Lung (tissue), 12 donors: ENCODE results near the gene FEM1C. TPM values are rescaled to one million over a fixed set of nuclear protein-coding genes. Genes with fewer than 3 reads are reported as not detected.

ENCODE experiments used
- ATAC-seq: fragments of 200-7000 bp; cut with Tn5 transposase; one replicate; pipeline ENCODE4 v1.9.1; 2020; ENCODE audit warnings: moderate number of reproducible peaks; ENCODE audit not compliant: insufficient read depth, low FRiP score
- DNase-seq, 3 donors: peaks; one replicate each; pipeline ENCODE4 v3.0.0-alpha.2; 2013 to 2017
- H3K27ac ChIP-seq, 2 donors: one replicate each; pipeline ENCODE4 v1.5.1; 2013; ENCODE audit warnings: mild to moderate bottlenecking in 2 of 2, moderate library complexity in 2 of 2, control low read depth in 1 of 2, inconsistent platforms in 1 of 2, low read depth in 1 of 2, low read length in 1 of 2
- H3K27me3 ChIP-seq, 3 donors: one replicate each; pipeline ENCODE4 v1.5.1; 2013; ENCODE audit warnings: low read length in 2 of 3; ENCODE audit not compliant: control insufficient read depth in 3 of 3, insufficient read depth in 3 of 3
- H3K36me3 ChIP-seq, 4 donors: one replicate each; pipeline ENCODE4 v1.5.1; 2013; ENCODE audit warnings: low read length in 4 of 4, mild to moderate bottlenecking in 1 of 4, moderate library complexity in 1 of 4; ENCODE audit not compliant: control insufficient read depth in 4 of 4, insufficient read depth in 4 of 4
- H3K4me1 ChIP-seq, 5 donors: one replicate each; pipeline ENCODE4 v1.5.1; 2013; ENCODE audit warnings: low read length in 5 of 5, mild to moderate bottlenecking in 2 of 5, moderate library complexity in 1 of 5; ENCODE audit not compliant: control insufficient read depth in 5 of 5, insufficient read depth in 5 of 5
- H3K4me3 ChIP-seq: one replicate; pipeline ENCODE4 v1.5.1; 2013; ENCODE audit warnings: mild to moderate bottlenecking, control low read depth, moderate library complexity
- H3K9ac ChIP-seq, 2 donors: one replicate each; pipeline ENCODE4 v1.5.1; 2013; ENCODE audit warnings: low read length in 2 of 2, control low read depth in 1 of 2; ENCODE audit not compliant: insufficient read depth in 1 of 2
- H3K9me3 ChIP-seq, 4 donors: one replicate each; pipeline ENCODE4 v1.5.1; 2013; ENCODE audit warnings: low read length in 3 of 4, mild to moderate bottlenecking in 1 of 4, moderate library complexity in 1 of 4; ENCODE audit not compliant: control insufficient read depth in 4 of 4, insufficient read depth in 3 of 4
- CTCF ChIP-seq: IDR thresholded peaks from 2 replicates; pipeline ENCODE4 v1.5.1; 2012; ENCODE audit warnings: mild to moderate bottlenecking; ENCODE audit errors: control extremely low read depth, extremely low read depth
- WGBS, 2 donors: extraction: QIAGEN DNeasy Blood & Tissue Kit; methylation state at CpG; one replicate each; pipeline ENCODE4 v1.1.7; 2013; 5-methylcytosine and 5-hydroxymethylcytosine counted together
- polyA plus RNA-seq, 2 donors: library from polyadenylated mRNA; stranded (reverse); fragments of 200-250 nt; gene quantifications; one replicate each; pipeline ENCODE4 v1.2.1, GENCODE V29; 2013
- total RNA-seq, 2 donors: library from RNA; depleted of rRNA in 1 of 2; stranded (reverse); fragments of >200 nt in 1 of 2; gene quantifications; one replicate each; pipeline ENCODE4 v1.2.1, GENCODE V29; 2014 to 2021
- donor health status: control.
- donor health status: control.
- donor health status: Bipolar disorder and iron deficiency.
- donor health status: healthy.
- donor health status: DM: yes; HTN: yes; CAD: no.

FEM1C gene
- total and polyA plus RNA-seq, 4 donors = 8.0 to 47.9 (median 19.2) TPM

DNA sequence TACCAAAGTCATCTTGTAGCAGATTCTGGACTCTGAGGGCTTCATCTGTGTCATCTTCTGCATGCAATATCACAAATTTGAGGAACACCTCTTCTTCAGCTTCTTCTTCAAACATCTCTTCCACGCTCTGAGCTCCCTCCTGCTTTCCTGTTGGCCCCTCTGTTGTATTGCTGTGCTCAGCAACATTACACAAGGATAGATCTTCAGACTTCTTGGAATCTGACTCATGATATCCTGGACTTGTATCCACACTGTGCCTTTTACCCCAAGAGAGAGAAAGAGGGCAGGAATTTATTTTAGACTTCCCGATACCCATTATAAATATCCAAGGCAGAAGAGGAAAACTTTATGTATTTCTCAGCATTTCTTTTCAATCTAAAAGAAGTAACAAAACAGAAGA lies 36.4 kb upstream of the FEM1C start:
- ATAC-seq = no peak
- H3K9me3 ChIP-seq = no peaks in the 10 kb centered on the region

DNA sequence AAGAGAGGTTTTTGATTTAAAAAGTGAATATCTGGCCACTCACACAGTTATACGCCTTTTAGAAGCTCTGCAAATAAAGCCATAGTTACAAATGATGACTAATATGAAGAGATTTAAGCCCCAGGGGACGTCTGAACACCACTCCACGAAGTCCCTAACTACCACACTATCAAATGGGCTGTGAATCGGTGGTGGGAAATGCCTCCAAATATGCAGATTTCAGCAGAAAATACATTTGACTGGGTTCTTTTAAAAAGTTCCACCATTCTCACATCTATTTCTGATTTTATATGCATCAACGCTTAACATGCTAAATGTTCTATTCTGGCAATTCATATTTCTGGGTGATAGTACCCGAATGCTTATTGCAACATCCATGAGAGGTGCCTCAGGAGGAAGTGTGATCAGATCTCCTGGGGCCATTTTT lies 35.2 kb upstream of the FEM1C start:
- Histone ChIP-seq H3K9ac (no peak overlapping the region), H3K36me3 (peaks cover 0 to 4% (median 3%) of the 10 kb centered on the region in 4 donors), H3K4me1 (peaks cover 0 to 3% (median 0%) of the 10 kb centered on the region in 5 donors), H3K27ac (no peak overlapping the region), H3K27me3 (no peaks in the 10 kb centered on the region), H3K4me3 (no peak overlapping the region), H3K9me3 (no peaks in the 10 kb centered on the region)
- no peak for DNase-seq
- no peak for ATAC-seq
- no peak for TF ChIP-seq CTCF
- 82 to 83% methylated on average over 6 of the region's 6 CpGs for WGBS, 2 donors

More for the DNA sequence above, 36.4 kb upstream of the FEM1C start:
- Histone ChIP-seq H3K9ac (no peak overlapping the region), H3K27me3 (no peaks in the 10 kb centered on the region), H3K4me3 (no peak overlapping the region), H3K36me3 (peaks cover 0 to 4% (median 3%) of the 10 kb centered on the region in 4 donors), H3K27ac (no peak overlapping the region), H3K4me1 (peaks cover 0 to 3% (median 0%) of the 10 kb centered on the region in 5 donors)
- DNase-seq = no peak
- 93 to 95% methylated on average over 2 of the region's 2 CpGs for WGBS, 2 donors
- no peak for TF ChIP-seq CTCF

DNA sequence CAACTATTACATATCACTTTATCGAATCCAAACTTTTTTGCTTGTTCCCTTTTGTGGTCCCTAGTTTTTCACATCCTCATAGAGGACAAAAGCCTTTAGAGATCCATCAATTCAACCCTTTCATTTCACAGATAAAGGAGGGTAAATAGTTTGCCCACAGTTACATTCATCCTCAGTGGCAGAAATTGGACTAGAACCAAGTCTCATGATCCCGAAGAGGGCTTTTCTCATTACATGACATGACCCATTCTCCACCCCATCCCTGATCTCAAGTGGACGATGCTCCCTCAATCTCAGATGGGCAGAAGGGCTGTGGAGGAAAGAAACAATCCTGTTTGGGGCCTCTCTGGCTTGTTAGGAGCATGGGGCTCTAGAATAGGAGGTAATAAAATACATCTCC lies 34.6 kb upstream of the FEM1C start:
- WGBS, 2 donors = 84 to 96% methylated on average over 3 of the region's 3 CpGs
- no peak overlapping the region for H3K4me3 ChIP-seq
- peaks cover 0 to 3% (median 0%) of the 10 kb centered on the region in 5 donors for H3K4me1 ChIP-seq
- no peak for TF ChIP-seq CTCF
- H3K9ac ChIP-seq = no peak overlapping the region
- ATAC-seq (no peak), DNase-seq (no peak)
- H3K36me3 ChIP-seq = peaks cover 0 to 4% (median 3%) of the 10 kb centered on the region in 4 donors
- H3K27me3 ChIP-seq = no peaks in the 10 kb centered on the region
- H3K27ac ChIP-seq = no peak overlapping the region
- no peaks in the 10 kb centered on the region for H3K9me3 ChIP-seq

DNA sequence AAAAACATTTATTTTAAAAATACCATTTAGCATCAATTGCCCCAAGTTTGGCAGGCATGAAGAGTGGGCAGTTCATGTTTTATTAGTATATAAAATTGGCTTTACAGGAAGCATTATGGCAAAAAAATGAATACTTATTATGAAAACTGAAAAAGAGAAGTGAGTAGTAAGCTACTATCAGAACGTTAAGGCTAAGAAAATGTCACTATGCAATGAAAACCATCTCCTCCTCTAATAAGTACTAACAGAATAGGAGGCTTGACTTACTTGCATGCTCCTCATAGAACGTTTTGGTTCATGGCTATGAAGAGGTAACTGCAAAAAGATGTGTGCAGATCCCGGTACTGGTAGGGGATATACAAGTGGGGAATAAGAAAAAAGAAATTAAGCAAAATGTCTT lies 34.1 kb upstream of the FEM1C start:
- Histone ChIP-seq H3K4me3 (no peak overlapping the region), H3K27me3 (no peaks in the 10 kb centered on the region), H3K27ac (no peak overlapping the region), H3K9me3 (no peaks in the 10 kb centered on the region), H3K4me1 (peaks cover 0 to 3% (median 0%) of the 10 kb centered on the region in 5 donors), H3K36me3 (peaks cover 0 to 4% (median 3%) of the 10 kb centered on the region in 4 donors), H3K9ac (no peak overlapping the region)
- ATAC-seq (no peak), DNase-seq (no peak)
- no peak for TF ChIP-seq CTCF
- 84 to 85% methylated on average over 3 of the region's 3 CpGs for WGBS, 2 donors
